ENCODE data around the gene CREB3L1.

The CREB3L1 gene

DNA sequence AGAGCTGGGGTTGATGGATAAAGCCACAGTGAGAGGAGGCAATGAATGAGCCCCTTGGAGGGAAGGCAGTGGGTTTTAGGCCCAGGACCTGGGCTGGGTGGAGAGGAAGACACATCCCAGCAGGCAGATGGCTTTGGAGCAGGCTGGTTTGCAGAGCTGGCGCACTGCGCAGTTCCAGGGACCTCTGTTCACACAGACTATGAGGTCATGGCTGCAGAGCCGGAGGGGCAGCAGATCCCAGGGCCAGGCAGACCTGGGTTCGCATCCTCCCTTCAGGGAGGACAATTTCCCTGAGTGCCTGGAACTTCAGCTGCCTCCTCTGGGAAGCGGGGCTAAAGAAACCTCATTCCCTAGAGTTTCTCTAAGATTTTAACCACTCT lies 41.6 kb downstream of the CREB3L1 start:
- TF ChIP-seq, protein P1, sequence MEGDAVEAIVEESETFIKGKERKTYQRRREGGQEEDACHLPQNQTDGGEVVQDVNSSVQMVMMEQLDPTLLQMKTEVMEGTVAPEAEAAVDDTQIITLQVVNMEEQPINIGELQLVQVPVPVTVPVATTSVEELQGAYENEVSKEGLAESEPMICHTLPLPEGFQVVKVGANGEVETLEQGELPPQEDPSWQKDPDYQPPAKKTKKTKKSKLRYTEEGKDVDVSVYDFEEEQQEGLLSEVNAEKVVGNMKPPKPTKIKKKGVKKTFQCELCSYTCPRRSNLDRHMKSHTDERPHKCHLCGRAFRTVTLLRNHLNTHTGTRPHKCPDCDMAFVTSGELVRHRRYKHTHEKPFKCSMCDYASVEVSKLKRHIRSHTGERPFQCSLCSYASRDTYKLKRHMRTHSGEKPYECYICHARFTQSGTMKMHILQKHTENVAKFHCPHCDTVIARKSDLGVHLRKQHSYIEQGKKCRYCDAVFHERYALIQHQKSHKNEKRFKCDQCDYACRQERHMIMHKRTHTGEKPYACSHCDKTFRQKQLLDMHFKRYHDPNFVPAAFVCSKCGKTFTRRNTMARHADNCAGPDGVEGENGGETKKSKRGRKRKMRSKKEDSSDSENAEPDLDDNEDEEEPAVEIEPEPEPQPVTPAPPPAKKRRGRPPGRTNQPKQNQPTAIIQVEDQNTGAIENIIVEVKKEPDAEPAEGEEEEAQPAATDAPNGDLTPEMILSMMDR (IDR thresholded peaks at IDR 0.05; ENCODE audit: control insufficient read depth, insufficient read depth, low read depth, low read length, missing control alignments), result no peak
- DNase-seq (ENCODE audit: low read depth), result no peak
- no peak overlapping the region for H3K4me3 ChIP-seq (ENCODE audit: control insufficient read depth, low read depth, low read length)

DNA sequence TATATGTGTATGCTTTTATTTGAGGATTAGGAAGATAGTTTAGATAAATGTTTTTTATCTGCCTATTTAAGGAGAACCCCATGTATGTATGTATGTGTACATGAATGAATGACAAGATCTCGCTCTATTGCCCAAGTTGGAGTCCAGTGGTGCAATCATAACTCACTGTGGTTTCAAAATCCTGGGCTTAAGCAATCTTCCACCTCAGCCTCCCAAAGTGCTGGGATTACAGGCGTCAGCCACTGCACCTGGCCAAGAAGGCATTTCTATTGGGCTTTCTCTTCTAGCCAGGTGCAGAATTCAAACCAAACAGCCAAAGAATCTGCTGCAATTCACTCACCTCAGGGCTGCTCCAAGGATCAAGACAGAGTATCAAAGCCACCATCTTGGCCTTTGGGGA lies 44.3 kb downstream of the CREB3L1 start:
- no peak overlapping the region for H3K4me3 ChIP-seq (ENCODE audit: control insufficient read depth, low read depth, low read length)
- no peak for DNase-seq (ENCODE audit: low read depth)
- TF ChIP-seq, protein P1 (IDR thresholded peaks at IDR 0.05; ENCODE audit: control insufficient read depth, insufficient read depth, low read depth, low read length, missing control alignments), result no peak

DNA sequence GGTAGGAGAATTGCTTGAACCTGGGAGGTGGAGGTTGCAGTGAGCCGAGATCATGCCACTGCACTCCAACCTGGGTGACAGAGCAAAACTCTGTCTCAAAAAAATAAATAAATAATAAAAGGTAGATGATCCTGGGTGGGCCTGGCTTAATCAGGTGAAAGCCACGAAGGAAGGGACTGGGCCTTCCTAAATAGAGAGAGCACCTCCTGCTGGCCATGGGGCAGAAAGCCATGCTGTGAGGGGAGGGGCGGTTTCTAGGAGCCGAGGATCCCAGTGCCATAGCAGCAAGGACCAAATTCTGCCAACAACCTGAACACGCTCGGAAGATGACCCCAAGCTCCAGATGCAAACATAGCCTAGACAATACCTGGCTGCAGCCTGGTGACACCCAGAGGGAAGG lies 45.3 kb downstream of the CREB3L1 start:
- TF ChIP-seq, protein P1 (IDR thresholded peaks at IDR 0.05; ENCODE audit: control insufficient read depth, insufficient read depth, low read depth, low read length, missing control alignments), result peak; percentile 60
- H3K4me3 ChIP-seq (ENCODE audit: control insufficient read depth, low read depth, low read length), result no peak overlapping the region
- DNase-seq (ENCODE audit: low read depth), result no peak

GRCh38 chr11:46326813-46327416 lies 49.5 kb downstream of the CREB3L1 start:
- TF ChIP-seq, protein P1 (IDR thresholded peaks at IDR 0.05; ENCODE audit: control insufficient read depth, insufficient read depth, low read depth, low read length, missing control alignments), result no peak
- DNase-seq (ENCODE audit: low read depth), result no peak

GRCh38 chr11:46327829-46328228 lies 50.4 kb downstream of the CREB3L1 start:
- H3K4me3 ChIP-seq (ENCODE audit: control insufficient read depth, low read depth, low read length), result no peak overlapping the region
- TF ChIP-seq, protein P1 (IDR thresholded peaks at IDR 0.05; ENCODE audit: control insufficient read depth, insufficient read depth, low read depth, low read length, missing control alignments), result no peak
- no peak for DNase-seq (ENCODE audit: low read depth)

More at GRCh38 chr11:46326813-46327416, 49.5 kb downstream of the CREB3L1 start:
- H3K4me3 ChIP-seq (ENCODE audit: control insufficient read depth, low read depth, low read length), result no peak overlapping the region

DNA sequence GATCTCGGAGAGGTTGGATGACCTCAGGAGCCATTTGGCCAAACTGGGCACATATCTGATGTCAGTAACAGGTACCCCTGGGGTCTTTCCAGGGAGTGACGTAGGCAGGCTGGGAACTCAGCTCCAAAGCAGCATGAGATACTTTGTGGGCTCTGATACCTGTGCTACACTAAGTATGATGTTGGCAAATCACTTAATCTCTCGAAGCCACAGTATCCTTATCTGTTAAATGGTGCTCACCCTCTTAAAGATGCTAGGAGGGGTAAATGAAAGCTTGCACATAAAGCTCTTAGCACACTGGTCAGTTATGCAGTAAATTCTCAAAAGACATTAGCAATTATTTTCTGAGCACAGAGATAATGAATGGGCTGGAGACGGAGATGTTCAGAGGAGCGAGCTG lies 52.7 kb downstream of the CREB3L1 start:
- DNase-seq (ENCODE audit: low read depth), result no peak
- TF ChIP-seq, protein P1 (IDR thresholded peaks at IDR 0.05; ENCODE audit: control insufficient read depth, insufficient read depth, low read depth, low read length, missing control alignments), result no peak
- H3K4me3 ChIP-seq (ENCODE audit: control insufficient read depth, low read depth, low read length), result no peak overlapping the region
